ENCODE measurements around the gene RHOXF2B. TPM values are rescaled to one million over a fixed set of nuclear protein-coding genes. Genes with fewer than 3 reads are reported as not detected.
"Not testable (repeated sequence)": the region's sequence is repeated elsewhere in the genome, so short reads cannot be mapped to it uniquely, and the experiment has no call there.

Gene RHOXF2B
- polyA plus RNA-seq, 3 donors from 2014 or later = not detected

DNA sequence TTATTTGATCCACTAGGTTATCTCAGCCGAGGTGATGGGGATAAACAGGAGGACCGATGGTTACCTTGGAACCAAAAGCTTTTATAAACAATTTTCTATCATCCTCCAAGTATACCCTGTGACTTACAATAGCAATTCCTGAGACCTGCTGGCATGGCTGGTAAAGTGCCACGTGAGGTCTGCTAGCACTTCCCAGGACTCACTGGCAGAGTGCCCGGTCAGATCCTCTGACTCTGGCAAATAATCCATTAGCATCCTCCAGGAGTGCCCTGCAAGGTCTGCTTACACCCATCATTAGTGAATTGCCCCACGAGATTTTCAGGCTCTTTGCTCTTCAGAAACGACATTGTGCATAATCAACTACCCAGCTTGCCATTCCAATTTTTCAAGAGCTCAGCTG lies 37.3 kb downstream of the RHOXF2B start:
- H3K4me3 Mint-ChIP-seq; H3K27ac Mint-ChIP-seq; H3K27me3 Mint-ChIP-seq (ENCODE audit: low read depth in 3 of 3); H3K4me1 Mint-ChIP-seq; H3K9me3 Mint-ChIP-seq; H3K36me3 Mint-ChIP-seq; DNase-seq: not testable (repeated sequence)

- not testable (repeated sequence) for H3K27ac Mint-ChIP-seq; H3K4me3 Mint-ChIP-seq; H3K4me1 Mint-ChIP-seq; H3K27me3 Mint-ChIP-seq (ENCODE audit: low read depth in 3 of 3); H3K36me3 Mint-ChIP-seq; H3K9me3 Mint-ChIP-seq; DNase-seq
Measured at GRCh38 chrX:120039087-120039733, 38.3 kb downstream of the RHOXF2B start.

DNA sequence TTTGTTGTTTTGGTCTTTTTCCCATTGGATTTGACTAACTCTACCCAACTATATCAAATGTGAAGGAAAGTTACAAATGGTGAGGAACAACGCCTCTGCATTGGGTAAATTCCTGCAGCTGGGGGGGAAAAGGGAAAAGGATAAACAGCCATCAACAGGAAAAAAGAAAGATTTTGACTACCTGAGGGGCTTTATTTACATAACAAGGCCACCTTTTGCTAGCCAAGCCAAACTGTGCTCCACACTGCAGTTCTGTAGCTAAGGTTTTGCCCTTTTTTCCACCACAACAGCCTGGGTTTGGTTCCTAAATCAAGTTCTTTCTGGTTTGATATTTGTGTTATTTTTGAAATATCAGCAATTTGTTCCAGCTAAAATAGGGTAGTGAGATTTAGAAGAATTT lies 40.8 kb downstream of the RHOXF2B start:
- no peak overlapping the region for H3K4me3 Mint-ChIP-seq
- H3K4me1 Mint-ChIP-seq = no peaks in the 10 kb centered on the region
- no peaks in the 10 kb centered on the region for H3K36me3 Mint-ChIP-seq
- no peak for DNase-seq
- no peaks in the 10 kb centered on the region for H3K9me3 Mint-ChIP-seq
- H3K27ac Mint-ChIP-seq = no peak overlapping the region
- H3K27me3 Mint-ChIP-seq (ENCODE audit: low read depth in 3 of 3) = peaks cover 2 to 4% (median 2%) of the 10 kb centered on the region in 3 donors

GRCh38 chrX:120035522-120036309 lies 41.8 kb downstream of the RHOXF2B start:
- H3K27ac Mint-ChIP-seq; H3K4me1 Mint-ChIP-seq; DNase-seq; H3K4me3 Mint-ChIP-seq; H3K36me3 Mint-ChIP-seq; H3K27me3 Mint-ChIP-seq (ENCODE audit: low read depth in 3 of 3); H3K9me3 Mint-ChIP-seq: not testable (repeated sequence)

- peak in 2 of 3 donors; percentile 21 to 24 for DNase-seq
- Mint-ChIP-seq H3K9me3 (no peaks in the 10 kb centered on the region), H3K27ac (no peak overlapping the region), H3K4me3 (no peak overlapping the region), H3K36me3 (no peaks in the 10 kb centered on the region), H3K27me3 (ENCODE audit: low read depth in 3 of 3) (peaks cover 0 to 11% (median 3%) of the 10 kb centered on the region in 3 donors), H3K4me1 (no peaks in the 10 kb centered on the region)
Measured at GRCh38 chrX:120029354-120029753, 48.1 kb downstream of the RHOXF2B start.

- no peak overlapping the region for H3K27ac Mint-ChIP-seq
- peaks cover 0 to 6% (median 5%) of the 10 kb centered on the region in 3 donors for H3K27me3 Mint-ChIP-seq (ENCODE audit: low read depth in 3 of 3)
- no peak for DNase-seq
- H3K36me3 Mint-ChIP-seq = no peaks in the 10 kb centered on the region
- no peak overlapping the region for H3K4me3 Mint-ChIP-seq
- no peaks in the 10 kb centered on the region for H3K4me1 Mint-ChIP-seq
- peaks cover 0 to 3% (median 0%) of the 10 kb centered on the region in 6 donors for H3K9me3 Mint-ChIP-seq
Measured at GRCh38 chrX:120023259-120023658, 54.2 kb downstream of the RHOXF2B start.

DNA sequence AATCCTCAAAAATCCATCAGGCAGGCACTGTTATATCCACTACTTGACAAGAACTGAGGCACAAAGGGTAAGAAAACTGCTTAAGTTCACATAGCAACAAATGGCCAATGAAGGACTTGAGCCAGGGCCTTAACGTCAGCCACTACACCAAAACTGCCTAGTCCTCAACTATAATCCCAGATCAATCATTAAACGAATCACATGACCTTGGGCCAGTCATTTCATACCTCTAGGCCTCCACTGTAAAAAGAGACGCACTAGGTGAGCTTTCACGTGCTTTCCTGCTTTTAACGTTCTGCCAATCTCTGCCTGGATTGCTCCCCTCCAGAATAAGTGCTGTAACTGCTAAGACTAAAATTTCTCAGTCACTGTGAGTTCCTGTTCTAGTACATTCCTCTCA lies 54.7 kb downstream of the RHOXF2B start:
- H3K9me3 Mint-ChIP-seq = peaks cover 0 to 3% (median 0%) of the 10 kb centered on the region in 6 donors
- DNase-seq = no peak
- H3K4me1 Mint-ChIP-seq = no peaks in the 10 kb centered on the region
- H3K4me3 Mint-ChIP-seq = no peak overlapping the region
- no peak overlapping the region for H3K27ac Mint-ChIP-seq
- no peaks in the 10 kb centered on the region for H3K36me3 Mint-ChIP-seq
- H3K27me3 Mint-ChIP-seq (ENCODE audit: low read depth in 3 of 3) = peaks cover 5 to 6% (median 5%) of the 10 kb centered on the region in 3 donors

Other genes with a start within 250 kb of the RHOXF2B start
- 10 to 100 TPM in 1 of 3 donors, 1 to 10 TPM in 2; 2.2 to 13.9 (median 5.9) TPM for gene UPF3B, start 224.7 kb downstream of the RHOXF2B start, polyA plus RNA-seq
- gene RNF113A, start 206.0 kb downstream of the RHOXF2B start, polyA plus RNA-seq = 10 to 100 TPM; 69.9 to 83.8 (median 72.7) TPM
- gene NDUFA1, start 205.9 kb downstream of the RHOXF2B start, polyA plus RNA-seq = 100 to 1,000 TPM; 274 to 448 (median 365) TPM
- gene AKAP14, start 181.8 kb downstream of the RHOXF2B start, polyA plus RNA-seq = not detected
- 1 to 10 TPM; 1.3 to 4.7 (median 1.8) TPM for gene NKAP, start 133.9 kb downstream of the RHOXF2B start, polyA plus RNA-seq
- gene RHOXF1, start 38.2 kb upstream of the RHOXF2B start, polyA plus RNA-seq = not detected
- under 1 TPM in 1 of 3 donors, not detected in 2; 0.12 TPM for gene RHOXF2, start 80.9 kb upstream of the RHOXF2B start, polyA plus RNA-seq
- gene ZBTB33, start 173.1 kb upstream of the RHOXF2B start, polyA plus RNA-seq = 10 to 100 TPM in 1 of 3 donors, 1 to 10 TPM in 2; 7.3 to 13.6 (median 9.1) TPM
- 1 to 10 TPM in 1 of 3 donors, under 1 TPM in 1, not detected in 1; 0.96 to 4.0 TPM for gene TMEM255A, start 233.8 kb upstream of the RHOXF2B start, polyA plus RNA-seq

Data from immature natural killer cell (primary cell).